Nucleus accumbens (tissue), 56 donors: Measurements from ENCODE around the gene PFN3.
"Not testable (repeated sequence)": the region's sequence is repeated elsewhere in the genome, so short reads cannot be mapped to it uniquely, and the experiment has no call there.

Experiments
- DNase-seq, 56 donors: peaks; one replicate each; lab custom pipeline; 2025; lab: John Stamatoyannopoulos, UW

The PFN3 gene

GRCh38 chr5:177364159-177364962 is 36.1 kb downstream of the PFN3 start:
- DNase-seq, result peak in 8 of 56 donors; percentile 15 to 63 (median 29)

DNA sequence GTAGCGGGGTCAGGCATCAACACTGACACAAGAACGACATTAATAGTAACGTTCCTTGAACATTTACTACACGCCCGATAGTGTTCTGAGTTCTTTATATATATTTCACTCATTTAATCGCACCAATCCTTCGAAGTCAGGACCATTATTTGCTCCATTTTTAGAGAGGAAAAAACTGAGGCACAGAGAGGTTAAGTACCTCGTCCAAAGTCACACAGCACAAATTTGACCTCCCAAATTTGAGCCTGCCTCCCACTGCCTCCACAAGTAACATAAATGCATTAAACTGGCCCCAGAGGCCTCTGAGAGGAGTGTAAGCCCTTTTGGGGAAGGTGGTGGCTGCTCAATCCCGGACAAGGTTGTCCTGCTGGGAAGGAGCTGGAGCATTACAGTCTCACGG is 36.9 kb downstream of the PFN3 start:
- no peak for DNase-seq

- peak in 39 of 56 donors; percentile 17 to 87 (median 62) for DNase-seq
These were observed 37.6 kb downstream of the PFN3 start for GRCh38 chr5:177362610-177363507.

GRCh38 chr5:177362292-177362609 is 38.2 kb downstream of the PFN3 start:
- DNase-seq, result peak in 2 of 56 donors; percentile 54 to 67

DNA sequence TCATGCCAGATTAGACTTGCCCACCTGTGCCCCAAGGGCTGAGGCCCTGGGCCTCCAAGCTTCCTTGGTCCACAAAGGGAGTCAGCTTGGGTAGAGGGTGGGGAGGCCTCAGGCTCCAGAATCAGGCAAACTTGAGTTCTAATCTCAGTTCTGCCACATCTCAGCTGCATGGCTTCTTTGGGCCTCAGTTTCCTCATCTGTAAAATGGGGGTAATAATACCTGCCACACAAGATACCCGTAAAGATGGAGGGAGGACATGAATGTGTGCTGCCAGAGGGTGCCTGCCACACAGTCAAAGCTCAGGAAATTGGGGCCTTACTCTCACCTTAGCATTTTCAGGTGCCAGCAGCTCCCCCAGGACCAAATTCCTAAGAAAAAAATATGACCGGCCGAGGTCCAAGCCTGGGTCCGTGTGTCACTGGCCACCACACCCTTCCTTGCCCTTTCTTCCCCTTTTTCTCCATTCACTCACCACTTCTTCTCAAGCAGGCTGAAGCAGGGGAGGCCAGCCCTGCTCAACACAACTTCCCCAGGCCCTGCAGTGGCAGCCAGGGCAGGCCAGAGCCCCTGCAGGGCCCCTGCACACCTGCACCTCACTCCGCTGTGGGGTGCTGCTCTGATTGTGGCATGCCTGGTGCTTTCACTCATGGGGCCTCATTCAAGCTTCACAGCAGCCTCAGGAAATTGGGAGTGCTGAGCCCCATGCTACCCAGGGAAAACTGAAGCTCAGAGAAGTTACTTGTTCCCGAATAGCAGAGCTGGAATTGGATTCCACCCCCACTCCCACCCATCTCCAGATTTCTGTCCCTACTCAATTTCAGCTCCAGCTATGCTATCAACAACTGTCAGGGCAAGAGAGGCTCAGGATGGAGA is 38.8 kb downstream of the PFN3 start:
- DNase-seq, result peak in 8 of 56 donors; percentile 20 to 57 (median 39)

GRCh38 chr5:177360740-177361139 is 39.7 kb downstream of the PFN3 start:
- DNase-seq, result not testable (repeated sequence)

DNA sequence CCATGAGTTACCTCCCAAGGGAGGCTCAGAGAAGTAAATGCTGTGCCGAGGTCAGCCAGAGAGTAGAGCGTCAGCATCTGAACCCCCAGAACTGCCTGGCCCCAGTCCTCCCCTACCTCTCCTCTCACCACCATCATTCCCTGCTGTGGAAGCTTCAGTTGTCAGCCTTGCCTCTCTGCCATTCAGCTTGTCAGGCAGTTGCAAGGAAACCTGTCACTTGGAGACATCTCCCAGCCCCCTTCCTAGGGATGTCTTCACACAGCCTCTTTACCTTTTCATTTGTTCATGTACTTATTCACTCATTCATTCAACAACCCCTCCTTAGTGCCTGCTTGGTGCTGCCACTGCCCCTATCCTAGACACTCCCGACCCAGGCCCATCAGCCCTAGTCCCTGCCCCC is 40.6 kb downstream of the PFN3 start:
- peak in 2 of 56 donors; percentile 30 to 33 for DNase-seq

GRCh38 chr5:177359451-177359851 is 41.0 kb downstream of the PFN3 start:
- DNase-seq, result no peak

DNA sequence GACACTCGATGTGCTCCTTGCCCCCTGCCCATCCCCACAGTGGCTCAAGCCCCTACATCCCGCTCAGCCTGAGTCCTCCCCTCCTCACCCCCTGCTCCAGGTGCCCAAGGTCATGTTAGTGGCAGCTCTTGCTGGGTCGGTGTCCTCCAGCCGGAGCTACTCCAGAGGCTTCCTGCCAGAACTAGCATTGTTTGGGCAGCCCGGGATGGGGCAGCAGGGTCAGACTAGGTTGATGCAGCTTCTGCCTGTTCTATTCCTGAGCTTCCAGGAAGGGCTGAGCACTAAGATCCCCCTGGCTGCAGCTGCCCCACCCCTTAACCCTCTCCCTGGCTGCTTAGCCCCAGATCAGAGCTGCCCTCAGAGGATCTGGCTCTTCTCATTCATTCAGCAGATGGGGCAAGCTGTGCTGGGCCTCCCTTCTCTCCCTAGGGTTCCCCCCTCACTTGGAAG is 42.1 kb downstream of the PFN3 start:
- no peak for DNase-seq

DNA sequence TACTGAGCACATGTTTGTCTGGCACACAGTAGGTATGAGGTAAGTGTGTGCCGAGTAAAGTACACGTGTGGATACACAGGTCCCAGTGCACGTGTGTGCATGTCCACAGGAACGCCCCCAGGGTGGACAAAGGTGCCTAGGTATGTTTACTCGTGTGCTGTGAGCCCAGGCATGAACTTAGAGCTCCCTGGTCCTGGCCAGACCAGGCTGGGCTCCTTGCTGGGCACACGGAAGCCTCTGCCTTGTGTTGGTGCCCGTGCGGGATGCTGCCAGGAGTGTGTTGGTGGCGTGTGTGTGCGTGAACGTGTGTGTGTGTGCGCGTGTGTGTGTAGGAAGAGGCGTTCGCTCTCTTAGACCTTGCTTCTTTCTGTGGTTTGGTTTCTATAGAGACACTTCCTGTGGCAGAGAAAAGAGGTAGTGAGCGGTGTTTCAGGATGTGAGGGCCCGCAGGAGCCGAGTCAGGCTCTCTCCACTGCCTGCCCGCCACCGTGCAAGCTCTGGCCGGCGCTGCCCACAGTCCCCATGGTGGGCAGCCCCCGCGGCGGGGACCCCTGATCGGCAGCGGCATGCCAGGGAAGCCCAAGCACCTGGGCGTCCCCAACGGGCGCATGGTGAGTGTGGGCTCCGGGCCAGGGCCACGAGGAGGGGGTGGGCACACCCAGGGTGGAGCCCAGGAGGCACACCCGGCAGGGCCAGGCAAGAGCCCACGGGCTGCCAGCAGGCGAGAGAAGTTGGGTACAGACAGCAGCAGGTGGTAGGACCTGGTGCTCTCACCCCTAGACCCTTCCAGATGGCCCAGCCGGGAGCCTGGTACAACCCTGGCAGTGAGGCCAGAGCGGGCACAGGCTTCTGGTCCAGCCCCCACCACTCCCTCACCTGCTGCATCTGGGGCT is 42.8 kb downstream of the PFN3 start, which contains the start of gene RGS14:
TSS of gene RGS14 (plus strand) at position 466 of the 893 bp plus-strand sequence. CDS start at position 567, 101 bp downstream.
- DNase-seq, result peak in 18 of 56 donors; percentile 19 to 66 (median 34)

DNA sequence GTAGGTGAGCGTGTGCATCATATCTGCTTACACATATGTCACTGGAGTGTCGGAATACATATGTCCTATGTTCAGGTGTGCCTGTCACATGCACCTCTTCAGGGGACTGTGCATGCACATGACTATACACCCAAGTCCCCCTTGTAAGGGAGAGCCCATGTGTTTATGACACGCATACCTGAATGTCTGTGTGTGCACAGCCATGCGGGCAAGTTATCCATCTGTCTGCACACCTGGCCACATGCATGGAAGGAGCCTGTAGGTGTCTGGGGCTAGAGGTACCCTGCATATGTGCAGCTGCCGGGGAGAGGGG is 43.4 kb downstream of the PFN3 start:
- DNase-seq, result no peak

- DNase-seq, result no peak
These were observed 43.7 kb downstream of the PFN3 start for GRCh38 chr5:177356746-177357145.

DNA sequence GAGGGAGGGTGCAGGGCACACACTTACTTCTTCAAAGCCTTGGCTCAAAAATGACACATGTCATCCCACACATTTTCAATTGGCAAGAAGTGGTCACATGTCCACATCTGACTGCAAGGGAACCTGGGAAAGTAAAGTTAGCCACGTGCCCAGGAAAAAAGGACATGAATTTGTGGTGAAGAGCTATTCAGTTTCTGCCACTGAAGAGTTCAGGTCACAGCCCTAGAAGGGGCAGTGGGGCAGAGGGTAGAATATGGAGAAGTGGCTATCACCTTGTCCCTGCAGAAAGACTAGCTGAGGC is 44.6 kb downstream of the PFN3 start:
- DNase-seq, result no peak

GRCh38 chr5:177355162-177355867 is 45.1 kb downstream of the PFN3 start:
- DNase-seq, result no peak

GRCh38 chr5:177354711-177355110 is 45.8 kb downstream of the PFN3 start:
- no peak for DNase-seq

- DNase-seq, result no peak
These were observed 46.2 kb downstream of the PFN3 start for GRCh38 chr5:177354256-177354655.

DNA sequence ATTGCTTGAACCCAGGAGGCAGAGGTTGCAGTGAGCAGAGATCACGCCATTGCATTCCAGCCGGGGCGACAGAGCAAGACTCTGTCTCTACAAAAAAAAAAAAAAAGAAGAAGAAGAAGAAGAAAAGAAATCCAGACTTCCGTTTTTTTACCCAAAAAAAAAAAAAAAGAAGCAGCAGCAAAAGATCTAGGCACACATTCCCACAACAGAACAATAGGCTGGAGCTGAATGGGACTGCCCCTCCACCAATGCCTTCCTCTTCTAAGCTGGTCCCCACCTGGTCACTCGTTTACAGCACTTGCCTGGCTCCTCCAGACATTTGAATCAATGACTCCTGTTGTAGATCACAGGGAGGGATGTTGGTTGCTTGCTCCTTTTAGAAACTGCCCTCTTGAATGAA is 47.4 kb downstream of the PFN3 start:
- DNase-seq, result no peak

- DNase-seq, result peak; percentile 68 to 97 (median 92)
These were observed 48.8 kb downstream of the PFN3 start, which contains the start of gene LMAN2 for GRCh38 chr5:177351392-177352329. TSS of gene LMAN2 (minus strand) at chr5:177351668. CDS start at chr5:177351647, 21 bp downstream.
